Measurements from ENCODE around the gene PARG. TPM values are rescaled to one million over a fixed set of nuclear protein-coding genes. Genes with fewer than 3 reads are reported as not detected.

The PARG gene
- total RNA-seq, 1 donor from 2014 or later = 20.1 TPM

GRCh38 chr10:49837685-49838084, 104.1 kb downstream of the PARG start:
- DNase-seq = no peak
- intact Hi-C loops (cut with DNase I) = no loop called here
- ATAC-seq (ENCODE audit: poor library complexity) = no peak

- DNase-seq (no peak), ATAC-seq (ENCODE audit: poor library complexity) (no peak)
- intact Hi-C loops (cut with DNase I) = no loop called here
These were observed 104.8 kb downstream of the PARG start for GRCh38 chr10:49837051-49837478.

GRCh38 chr10:49834976-49835375, 106.9 kb downstream of the PARG start:
- intact Hi-C loops (cut with DNase I) = no loop called here
- ATAC-seq (ENCODE audit: poor library complexity) (no peak), DNase-seq (no peak)

GRCh38 chr10:49834201-49834600, 107.6 kb downstream of the PARG start:
- ATAC-seq (ENCODE audit: poor library complexity) = no peak
- no peak for DNase-seq
- intact Hi-C loops (cut with DNase I) = no loop called here

- intact Hi-C loops (cut with DNase I) = no loop called here
- DNase-seq (no peak), ATAC-seq (ENCODE audit: poor library complexity) (no peak)
These were observed 108.7 kb downstream of the PARG start for GRCh38 chr10:49833168-49833567.

GRCh38 chr10:49831352-49832035, 110.3 kb downstream of the PARG start:
- DNase-seq (no peak), ATAC-seq (ENCODE audit: poor library complexity) (no peak)

GRCh38 chr10:49830846-49831245, 111.0 kb downstream of the PARG start:
- DNase-seq (no peak), ATAC-seq (ENCODE audit: poor library complexity) (no peak)
- intact Hi-C loops (cut with DNase I) = no loop called here

More at GRCh38 chr10:49831352-49832035, 110.3 kb downstream of the PARG start:
- intact Hi-C loops (cut with DNase I) = no loop called here

GRCh38 chr10:49830016-49830415, 111.8 kb downstream of the PARG start:
- DNase-seq (no peak), ATAC-seq (ENCODE audit: poor library complexity) (no peak)
- intact Hi-C loops (cut with DNase I) = no loop called here

GRCh38 chr10:49827297-49827696, 114.5 kb downstream of the PARG start:
- DNase-seq (no peak), ATAC-seq (ENCODE audit: poor library complexity) (no peak)
- intact Hi-C loops (cut with DNase I) = no loop called here

- no peak for DNase-seq
- ATAC-seq (ENCODE audit: poor library complexity) = no peak
- intact Hi-C loops (cut with DNase I) = no loop called here
These were observed 122.4 kb downstream of the PARG start for GRCh38 chr10:49819234-49819958.

- DNase-seq (no peak), ATAC-seq (ENCODE audit: poor library complexity) (no peak)
- intact Hi-C loops (cut with DNase I) = no loop called here
These were observed 124.0 kb downstream of the PARG start for GRCh38 chr10:49817845-49818244.

- ATAC-seq (ENCODE audit: poor library complexity) (no peak), DNase-seq (no peak)
- intact Hi-C loops (cut with DNase I) = no loop called here
These were observed 137.8 kb downstream of the PARG start for GRCh38 chr10:49803988-49804387.

GRCh38 chr10:49798275-49798674, 143.6 kb downstream of the PARG start:
- ATAC-seq (ENCODE audit: poor library complexity) (no peak), DNase-seq (no peak)
- intact Hi-C loops (cut with DNase I) = no loop called here

GRCh38 chr10:49791100-49791499, 150.7 kb downstream of the PARG start:
- intact Hi-C loops (cut with DNase I) = no loop called here
- ATAC-seq (ENCODE audit: poor library complexity) = no peak
- no peak for DNase-seq

- DNase-seq (no peak), ATAC-seq (ENCODE audit: poor library complexity) (no peak)
- intact Hi-C loops (cut with DNase I) = no loop called here
These were observed 157.1 kb downstream of the PARG start for GRCh38 chr10:49784681-49785080.

- ATAC-seq (ENCODE audit: poor library complexity) (no peak), DNase-seq (no peak)
- intact Hi-C loops (cut with DNase I) = no loop called here
These were observed 158.2 kb downstream of the PARG start for GRCh38 chr10:49783645-49784044.

GRCh38 chr10:49781247-49781646, 160.6 kb downstream of the PARG start:
- DNase-seq (no peak), ATAC-seq (ENCODE audit: poor library complexity) (no peak)
- intact Hi-C loops (cut with DNase I) = no loop called here

GRCh38 chr10:49778197-49778596, 163.6 kb downstream of the PARG start:
- intact Hi-C loops (cut with DNase I) = no loop called here
- DNase-seq (no peak), ATAC-seq (ENCODE audit: poor library complexity) (no peak)

- intact Hi-C loops (cut with DNase I) = no loop called here
- ATAC-seq (ENCODE audit: poor library complexity) = no peak
- no peak for DNase-seq
These were observed 165.0 kb downstream of the PARG start for GRCh38 chr10:49776851-49777250.

- DNase-seq (no peak), ATAC-seq (ENCODE audit: poor library complexity) (no peak)
- intact Hi-C loops (cut with DNase I) = no loop called here
These were observed 166.8 kb downstream of the PARG start for GRCh38 chr10:49775014-49775413.
